ENCODE results near the gene FER.
"Not testable (repeated sequence)": the region's sequence is repeated elsewhere in the genome, so short reads cannot be mapped to it uniquely, and the experiment has no call there.

Gene FER

GRCh38 chr5:109170629-109171350 is 423.1 kb downstream of the FER start:
- DNase-seq (ENCODE audit: low read depth in 2 of 3, low spot score in 1 of 3): no peak

- DNase-seq (ENCODE audit: low read depth in 2 of 3, low spot score in 1 of 3): not testable (repeated sequence)
These were observed 423.9 kb downstream of the FER start for GRCh38 chr5:109171437-109172073.

GRCh38 chr5:109173036-109173794 is 425.5 kb downstream of the FER start:
- no peak for DNase-seq (ENCODE audit: low read depth in 2 of 3, low spot score in 1 of 3)

- DNase-seq (ENCODE audit: low read depth in 2 of 3, low spot score in 1 of 3): no peak
These were observed 429.5 kb downstream of the FER start for GRCh38 chr5:109177227-109177626.

GRCh38 chr5:109177782-109178181 is 430.1 kb downstream of the FER start:
- no peak for DNase-seq (ENCODE audit: low read depth in 2 of 3, low spot score in 1 of 3)

GRCh38 chr5:109180668-109181067 is 433.0 kb downstream of the FER start:
- DNase-seq (ENCODE audit: low read depth in 2 of 3, low spot score in 1 of 3): no peak

- no peak for DNase-seq (ENCODE audit: low read depth in 2 of 3, low spot score in 1 of 3)
These were observed 439.1 kb downstream of the FER start for GRCh38 chr5:109186759-109187158.

- DNase-seq (ENCODE audit: low read depth in 2 of 3, low spot score in 1 of 3): no peak
These were observed 443.5 kb downstream of the FER start for GRCh38 chr5:109191153-109191558.

- no peak for DNase-seq (ENCODE audit: low read depth in 2 of 3, low spot score in 1 of 3)
These were observed 444.3 kb downstream of the FER start for GRCh38 chr5:109192027-109192426.

GRCh38 chr5:109192555-109193281 is 445.0 kb downstream of the FER start:
- no peak for DNase-seq (ENCODE audit: low read depth in 2 of 3, low spot score in 1 of 3)

- DNase-seq (ENCODE audit: low read depth in 2 of 3, low spot score in 1 of 3): no peak
These were observed 448.0 kb downstream of the FER start for GRCh38 chr5:109195667-109196066.

- DNase-seq (ENCODE audit: low read depth in 2 of 3, low spot score in 1 of 3): no peak
These were observed 448.6 kb downstream of the FER start for GRCh38 chr5:109196087-109196822.

- DNase-seq (ENCODE audit: low read depth in 2 of 3, low spot score in 1 of 3): no peak
These were observed 449.1 kb downstream of the FER start for GRCh38 chr5:109196823-109197160.

GRCh38 chr5:109199289-109199688 is 451.6 kb downstream of the FER start:
- no peak for DNase-seq (ENCODE audit: low read depth in 2 of 3, low spot score in 1 of 3)

GRCh38 chr5:109199799-109200620 is 452.3 kb downstream of the FER start:
- DNase-seq (ENCODE audit: low read depth in 2 of 3, low spot score in 1 of 3): no peak

GRCh38 chr5:109215040-109215439 is 467.3 kb downstream of the FER start:
- no peak for DNase-seq (ENCODE audit: low read depth in 2 of 3, low spot score in 1 of 3)

- DNase-seq (ENCODE audit: low read depth in 2 of 3, low spot score in 1 of 3): no peak
These were observed 471.1 kb downstream of the FER start for GRCh38 chr5:109218818-109219217.

- no peak for DNase-seq (ENCODE audit: low read depth in 2 of 3, low spot score in 1 of 3)
These were observed 475.8 kb downstream of the FER start for GRCh38 chr5:109223531-109223930.

GRCh38 chr5:109224276-109224882 is 476.7 kb downstream of the FER start:
- no peak for DNase-seq (ENCODE audit: low read depth in 2 of 3, low spot score in 1 of 3)

Measured in stimulated activated CD4-positive, alpha-beta T cell treated with anti-CD3 and anti-CD28 coated beads, Interleukin-12 subunit alpha, Interleukin-12 subunit beta, amount 100 ng/mL, for 48 hours (primary cell).